ENCODE results near the gene ARHGAP45. TPM values are rescaled to one million over a fixed set of nuclear protein-coding genes. Genes with fewer than 3 reads are reported as not detected.

The ARHGAP45 gene
- total and polyA plus RNA-seq, 9 of the 15 experiments (the other 6 are each of a cell fraction or from before 2014, with no cell fraction given), result 0.08 to 22.1 (median 4.2) TPM

DNA sequence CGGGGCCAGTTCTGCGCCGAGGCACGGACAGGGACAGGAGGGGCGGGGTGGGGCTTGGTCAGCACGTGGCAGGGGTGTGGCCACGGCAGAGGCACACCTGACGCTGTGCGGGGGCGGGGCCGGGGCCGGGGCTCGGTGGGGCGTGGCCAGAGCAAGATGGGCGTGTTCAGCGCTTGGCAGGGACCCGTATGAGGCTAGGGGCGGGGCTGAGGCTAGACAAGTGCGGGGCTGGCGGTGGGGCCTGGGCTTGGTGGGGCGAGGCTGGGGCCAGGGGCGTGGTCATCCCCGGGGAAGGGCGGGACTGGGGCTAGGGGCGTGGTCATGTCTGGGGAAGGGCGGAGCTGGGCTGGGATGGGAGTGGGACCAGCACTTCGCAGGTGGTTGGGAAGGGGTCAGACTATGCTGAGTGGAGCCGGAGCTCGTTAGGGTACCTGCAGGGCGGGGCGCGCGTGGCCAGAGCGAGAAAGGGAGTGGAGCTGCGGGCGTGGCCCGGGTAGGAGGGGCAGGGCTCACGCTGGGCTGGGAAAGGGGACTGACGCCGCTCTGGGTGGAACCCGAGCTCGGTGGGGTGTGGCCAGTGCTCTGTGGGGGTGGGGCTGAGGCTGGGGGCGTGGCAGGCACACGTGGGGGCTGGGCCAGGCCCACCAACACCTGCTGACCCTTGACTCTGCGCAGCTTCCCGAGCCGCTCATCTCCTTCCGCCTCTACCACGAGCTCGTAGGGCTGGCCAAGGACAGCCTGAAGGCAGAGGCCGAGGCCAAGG is 15.4 kb downstream of the ARHGAP45 start (continued):
- TF ChIP-seq, protein P1, sequence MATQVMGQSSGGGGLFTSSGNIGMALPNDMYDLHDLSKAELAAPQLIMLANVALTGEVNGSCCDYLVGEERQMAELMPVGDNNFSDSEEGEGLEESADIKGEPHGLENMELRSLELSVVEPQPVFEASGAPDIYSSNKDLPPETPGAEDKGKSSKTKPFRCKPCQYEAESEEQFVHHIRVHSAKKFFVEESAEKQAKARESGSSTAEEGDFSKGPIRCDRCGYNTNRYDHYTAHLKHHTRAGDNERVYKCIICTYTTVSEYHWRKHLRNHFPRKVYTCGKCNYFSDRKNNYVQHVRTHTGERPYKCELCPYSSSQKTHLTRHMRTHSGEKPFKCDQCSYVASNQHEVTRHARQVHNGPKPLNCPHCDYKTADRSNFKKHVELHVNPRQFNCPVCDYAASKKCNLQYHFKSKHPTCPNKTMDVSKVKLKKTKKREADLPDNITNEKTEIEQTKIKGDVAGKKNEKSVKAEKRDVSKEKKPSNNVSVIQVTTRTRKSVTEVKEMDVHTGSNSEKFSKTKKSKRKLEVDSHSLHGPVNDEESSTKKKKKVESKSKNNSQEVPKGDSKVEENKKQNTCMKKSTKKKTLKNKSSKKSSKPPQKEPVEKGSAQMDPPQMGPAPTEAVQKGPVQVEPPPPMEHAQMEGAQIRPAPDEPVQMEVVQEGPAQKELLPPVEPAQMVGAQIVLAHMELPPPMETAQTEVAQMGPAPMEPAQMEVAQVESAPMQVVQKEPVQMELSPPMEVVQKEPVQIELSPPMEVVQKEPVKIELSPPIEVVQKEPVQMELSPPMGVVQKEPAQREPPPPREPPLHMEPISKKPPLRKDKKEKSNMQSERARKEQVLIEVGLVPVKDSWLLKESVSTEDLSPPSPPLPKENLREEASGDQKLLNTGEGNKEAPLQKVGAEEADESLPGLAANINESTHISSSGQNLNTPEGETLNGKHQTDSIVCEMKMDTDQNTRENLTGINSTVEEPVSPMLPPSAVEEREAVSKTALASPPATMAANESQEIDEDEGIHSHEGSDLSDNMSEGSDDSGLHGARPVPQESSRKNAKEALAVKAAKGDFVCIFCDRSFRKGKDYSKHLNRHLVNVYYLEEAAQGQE (IDR thresholded peaks at IDR 0.05; ENCODE audit: borderline replicate concordance), result no peak
- TF ChIP-seq, protein P1 (CRISPR knock-in tag; IDR thresholded peaks at IDR 0.05; ENCODE audit: low read depth), result no peak
- TF ChIP-seq, protein P2, sequence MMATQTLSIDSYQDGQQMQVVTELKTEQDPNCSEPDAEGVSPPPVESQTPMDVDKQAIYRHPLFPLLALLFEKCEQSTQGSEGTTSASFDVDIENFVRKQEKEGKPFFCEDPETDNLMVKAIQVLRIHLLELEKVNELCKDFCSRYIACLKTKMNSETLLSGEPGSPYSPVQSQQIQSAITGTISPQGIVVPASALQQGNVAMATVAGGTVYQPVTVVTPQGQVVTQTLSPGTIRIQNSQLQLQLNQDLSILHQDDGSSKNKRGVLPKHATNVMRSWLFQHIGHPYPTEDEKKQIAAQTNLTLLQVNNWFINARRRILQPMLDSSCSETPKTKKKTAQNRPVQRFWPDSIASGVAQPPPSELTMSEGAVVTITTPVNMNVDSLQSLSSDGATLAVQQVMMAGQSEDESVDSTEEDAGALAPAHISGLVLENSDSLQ (IDR thresholded peaks at IDR 0.05), result peak; percentile 41
- TF ChIP-seq ZNF347 (CRISPR knock-in tag; IDR thresholded peaks at IDR 0.05; ENCODE audit: low read depth) (no peak), BRD4 (IDR thresholded peaks at IDR 0.05) (no peak), ZEB2 (IDR thresholded peaks at IDR 0.05) (no peak), HDAC8 (tag; IDR thresholded peaks at IDR 0.05) (no peak), ELF4 (CRISPR knock-in tag; IDR thresholded peaks at IDR 0.05) (peak; percentile 42; the same call in 1 of the 2 replicates), SMAD3 (CRISPR knock-in tag; conservative IDR thresholded peaks at IDR 0.05) (no peak), EP400 (IDR thresholded peaks at IDR 0.05) (no peak), MXI1 (IDR thresholded peaks at IDR 0.05; ENCODE audit: low read depth, low read length) (peak; percentile 88), HDGF (IDR thresholded peaks at IDR 0.05) (peak; percentile 82; the same call in 1 of the 2 replicates), ZZZ3 (IDR thresholded peaks at IDR 0.05) (no peak), NFE2 (IDR thresholded peaks at IDR 0.05; ENCODE audit: low read depth) (no peak), HDAC1 (IDR thresholded peaks at IDR 0.05) (peak in 1 of 2 experiments; percentile 92; a peak in 2 of 4 replicates), HDAC6 (IDR thresholded peaks at IDR 0.05; ENCODE audit: low read depth, low read length) (no peak), POLR2A (conservative IDR thresholded peaks at IDR 0.05) (peak; percentile 17; the same call in 1 of the 2 replicates), ZNF316 (IDR thresholded peaks at IDR 0.05) (no peak)
- TF ChIP-seq, protein P3, sequence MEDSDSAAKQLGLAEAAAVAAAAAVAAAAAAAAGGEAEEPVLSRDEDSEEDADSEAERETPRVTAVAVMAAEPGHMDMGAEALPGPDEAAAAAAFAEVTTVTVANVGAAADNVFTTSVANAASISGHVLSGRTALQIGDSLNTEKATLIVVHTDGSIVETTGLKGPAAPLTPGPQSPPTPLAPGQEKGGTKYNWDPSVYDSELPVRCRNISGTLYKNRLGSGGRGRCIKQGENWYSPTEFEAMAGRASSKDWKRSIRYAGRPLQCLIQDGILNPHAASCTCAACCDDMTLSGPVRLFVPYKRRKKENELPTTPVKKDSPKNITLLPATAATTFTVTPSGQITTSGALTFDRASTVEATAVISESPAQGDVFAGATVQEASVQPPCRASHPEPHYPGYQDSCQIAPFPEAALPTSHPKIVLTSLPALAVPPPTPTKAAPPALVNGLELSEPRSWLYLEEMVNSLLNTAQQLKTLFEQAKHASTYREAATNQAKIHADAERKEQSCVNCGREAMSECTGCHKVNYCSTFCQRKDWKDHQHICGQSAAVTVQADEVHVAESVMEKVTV (CRISPR knock-in tag; IDR thresholded peaks at IDR 0.05), result no peak
